Measurements from ENCODE around the gene KLHL30.

Gene KLHL30

DNA sequence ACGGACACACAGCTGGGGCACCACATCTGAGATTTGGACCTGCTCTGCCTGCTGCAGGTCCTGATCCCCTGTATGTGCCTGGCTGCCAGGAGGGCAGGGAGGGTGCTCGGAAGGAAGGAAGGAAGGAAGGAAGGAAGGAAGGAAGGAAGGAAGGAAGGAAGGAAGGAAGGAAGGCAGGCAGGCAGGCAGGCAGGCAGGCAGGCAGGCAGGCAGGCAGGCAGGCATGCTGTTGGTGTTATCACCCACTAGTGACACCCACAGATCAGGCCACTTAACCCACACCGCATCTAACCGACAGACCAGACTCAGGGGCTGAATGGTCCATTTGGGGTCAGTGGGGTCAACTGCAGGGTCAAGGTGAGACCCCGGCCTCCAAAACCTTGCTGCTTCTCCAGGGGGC lies 5.8 kb downstream of the KLHL30 start:
- Histone ChIP-seq H3K4me1 (ENCODE audit: control insufficient read depth, insufficient read depth, low read length, unreplicated experiment) (peaks cover 27% of the 10 kb centered on the region), H3K4me3 (ENCODE audit: low read depth, low read length) (no peak overlapping the region), H3K36me3 (ENCODE audit: insufficient read depth, low read length) (no peaks in the 10 kb centered on the region), H2AFZ (ENCODE audit: low read length, unreplicated experiment) (no peak overlapping the region), H3K79me2 (ENCODE audit: control insufficient read depth, insufficient read depth, low read length, unreplicated experiment) (no peaks in the 10 kb centered on the region), H3K27me3 (ENCODE audit: insufficient read depth, low read length) (no peaks in the 10 kb centered on the region), H3K27ac (ENCODE audit: low read depth, low read length) (no peak overlapping the region)

- peaks cover 27% of the 10 kb centered on the region for H3K4me1 ChIP-seq (ENCODE audit: control insufficient read depth, insufficient read depth, low read length, unreplicated experiment)
- no peak overlapping the region for H3K27ac ChIP-seq (ENCODE audit: low read depth, low read length)
- H3K36me3 ChIP-seq (ENCODE audit: insufficient read depth, low read length), result no peaks in the 10 kb centered on the region
- no peaks in the 10 kb centered on the region for H3K79me2 ChIP-seq (ENCODE audit: control insufficient read depth, insufficient read depth, low read length, unreplicated experiment)
- no peak overlapping the region for H2AFZ ChIP-seq (ENCODE audit: low read length, unreplicated experiment)
- no peaks in the 10 kb centered on the region for H3K27me3 ChIP-seq (ENCODE audit: insufficient read depth, low read length)
- no peak overlapping the region for H3K4me3 ChIP-seq (ENCODE audit: low read depth, low read length)
These were observed 6.6 kb downstream of the KLHL30 start for GRCh38 chr2:238145046-238145445.

DNA sequence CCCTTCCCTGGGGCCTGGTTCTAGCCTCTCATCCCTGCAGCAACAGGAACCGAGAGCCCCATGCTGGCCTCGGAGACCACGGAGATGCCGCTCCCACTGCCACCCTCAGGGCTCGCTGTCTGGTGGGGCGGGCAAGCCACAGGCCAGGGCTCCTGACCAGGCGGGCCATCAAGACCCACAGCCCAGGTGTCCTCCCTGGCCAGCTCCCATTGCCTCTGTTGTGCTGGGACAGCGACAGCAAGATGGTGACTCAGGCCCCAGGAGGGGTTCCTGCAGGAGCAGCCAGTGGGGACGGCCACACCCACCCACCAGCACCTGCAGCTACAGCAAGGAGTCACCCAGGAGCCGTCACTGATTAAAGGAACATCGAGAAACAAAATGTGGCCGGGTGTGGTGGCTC lies 7.4 kb downstream of the KLHL30 start:
- H3K27me3 ChIP-seq (ENCODE audit: insufficient read depth, low read length), result no peaks in the 10 kb centered on the region
- H3K4me1 ChIP-seq (ENCODE audit: control insufficient read depth, insufficient read depth, low read length, unreplicated experiment), result peaks cover 27% of the 10 kb centered on the region
- H3K4me3 ChIP-seq (ENCODE audit: low read depth, low read length), result no peak overlapping the region
- H3K36me3 ChIP-seq (ENCODE audit: insufficient read depth, low read length), result no peaks in the 10 kb centered on the region
- no peaks in the 10 kb centered on the region for H3K79me2 ChIP-seq (ENCODE audit: control insufficient read depth, insufficient read depth, low read length, unreplicated experiment)
- H2AFZ ChIP-seq (ENCODE audit: low read length, unreplicated experiment), result no peak overlapping the region
- no peak overlapping the region for H3K27ac ChIP-seq (ENCODE audit: low read depth, low read length)

- peaks cover 22% of the 10 kb centered on the region for H3K4me1 ChIP-seq (ENCODE audit: control insufficient read depth, insufficient read depth, low read length, unreplicated experiment)
- no peaks in the 10 kb centered on the region for H3K79me2 ChIP-seq (ENCODE audit: control insufficient read depth, insufficient read depth, low read length, unreplicated experiment)
- H2AFZ ChIP-seq (ENCODE audit: low read length, unreplicated experiment), result no peak overlapping the region
- no peaks in the 10 kb centered on the region for H3K27me3 ChIP-seq (ENCODE audit: insufficient read depth, low read length)
- no peak overlapping the region for H3K4me3 ChIP-seq (ENCODE audit: low read depth, low read length)
- H3K36me3 ChIP-seq (ENCODE audit: insufficient read depth, low read length), result no peaks in the 10 kb centered on the region
- H3K27ac ChIP-seq (ENCODE audit: low read depth, low read length), result no peak overlapping the region
These were observed 8.5 kb downstream of the KLHL30 start for GRCh38 chr2:238146884-238147544.

- Histone ChIP-seq H3K4me1 (ENCODE audit: control insufficient read depth, insufficient read depth, low read length, unreplicated experiment) (peaks cover 3% of the 10 kb centered on the region), H3K36me3 (ENCODE audit: insufficient read depth, low read length) (no peaks in the 10 kb centered on the region), H3K4me3 (ENCODE audit: low read depth, low read length) (no peak overlapping the region), H3K27ac (ENCODE audit: low read depth, low read length) (no peak overlapping the region), H3K27me3 (ENCODE audit: insufficient read depth, low read length) (no peaks in the 10 kb centered on the region), H3K79me2 (ENCODE audit: control insufficient read depth, insufficient read depth, low read length, unreplicated experiment) (no peaks in the 10 kb centered on the region), H2AFZ (ENCODE audit: low read length, unreplicated experiment) (no peak overlapping the region)
These were observed 10.5 kb downstream of the KLHL30 start for GRCh38 chr2:238148981-238149380.

DNA sequence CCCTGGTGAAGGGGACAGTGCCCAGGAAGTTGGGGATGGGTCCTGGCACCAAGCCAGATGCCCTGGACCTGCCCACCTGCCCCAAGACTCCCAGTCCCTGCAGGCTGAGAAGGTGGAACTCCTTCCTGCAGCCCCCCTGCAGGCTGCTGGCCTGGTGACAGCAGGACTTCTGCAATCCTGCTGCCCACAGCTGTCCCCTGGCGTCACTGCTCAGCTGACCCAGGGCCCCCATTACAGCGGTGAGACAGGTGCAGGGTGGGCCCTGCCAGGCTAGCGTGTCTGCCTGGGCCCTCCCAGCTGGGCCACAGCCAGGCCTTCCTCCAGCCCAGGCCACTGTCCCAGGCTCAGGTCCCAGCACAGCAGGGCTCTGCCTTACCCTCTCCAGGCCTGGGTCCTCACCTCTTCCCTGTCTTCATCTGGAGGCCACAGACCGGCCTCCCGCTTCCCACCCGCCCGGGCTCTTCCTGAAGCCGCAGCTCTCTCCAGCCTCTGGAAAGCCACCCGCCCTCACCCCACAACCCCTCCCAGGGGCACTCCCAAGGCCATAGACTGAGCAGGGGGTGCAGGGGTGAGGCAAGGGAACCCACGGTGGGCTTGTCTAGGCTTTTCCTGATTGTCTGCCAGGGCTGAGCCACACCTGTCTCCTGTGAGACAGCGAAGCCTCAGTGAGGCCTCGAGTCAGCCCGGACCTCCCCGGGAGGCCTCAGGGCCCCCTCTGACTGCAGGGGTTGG lies 11.5 kb downstream of the KLHL30 start:
- Histone ChIP-seq H3K27ac (ENCODE audit: low read depth, low read length) (no peak overlapping the region), H3K36me3 (ENCODE audit: insufficient read depth, low read length) (no peaks in the 10 kb centered on the region), H3K27me3 (ENCODE audit: insufficient read depth, low read length) (no peaks in the 10 kb centered on the region), H3K4me1 (ENCODE audit: control insufficient read depth, insufficient read depth, low read length, unreplicated experiment) (no peaks in the 10 kb centered on the region), H3K4me3 (ENCODE audit: low read depth, low read length) (no peak overlapping the region), H3K79me2 (ENCODE audit: control insufficient read depth, insufficient read depth, low read length, unreplicated experiment) (no peaks in the 10 kb centered on the region), H2AFZ (ENCODE audit: low read length, unreplicated experiment) (no peak overlapping the region)

DNA sequence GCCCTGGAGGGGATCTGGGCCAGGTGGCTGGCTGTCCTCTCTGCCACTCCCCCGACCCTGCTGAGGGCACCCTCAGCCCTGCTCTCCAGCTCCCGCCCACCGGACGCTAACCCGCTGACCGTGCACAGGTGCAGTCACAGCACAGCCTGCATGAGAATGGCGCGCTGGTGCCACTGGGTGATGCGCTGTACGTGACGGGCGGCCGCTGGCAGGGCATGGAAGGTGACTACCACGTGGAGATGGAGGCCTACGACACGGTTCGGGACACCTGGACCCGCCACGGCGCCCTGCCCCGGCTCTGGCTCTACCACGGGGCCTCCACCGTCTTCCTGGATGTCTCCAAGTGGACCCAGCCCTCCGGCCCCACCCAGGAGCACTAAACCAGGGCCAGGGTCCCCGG lies 12.2 kb downstream of the KLHL30 start:
- Histone ChIP-seq H2AFZ (ENCODE audit: low read length, unreplicated experiment) (no peak overlapping the region), H3K27ac (ENCODE audit: low read depth, low read length) (no peak overlapping the region), H3K79me2 (ENCODE audit: control insufficient read depth, insufficient read depth, low read length, unreplicated experiment) (no peaks in the 10 kb centered on the region), H3K4me1 (ENCODE audit: control insufficient read depth, insufficient read depth, low read length, unreplicated experiment) (no peaks in the 10 kb centered on the region), H3K36me3 (ENCODE audit: insufficient read depth, low read length) (no peaks in the 10 kb centered on the region), H3K4me3 (ENCODE audit: low read depth, low read length) (no peak overlapping the region), H3K27me3 (ENCODE audit: insufficient read depth, low read length) (no peaks in the 10 kb centered on the region)

GRCh38 chr2:238151205-238151604 lies 12.7 kb downstream of the KLHL30 start:
- H3K27me3 ChIP-seq (ENCODE audit: insufficient read depth, low read length), result no peaks in the 10 kb centered on the region
- H3K27ac ChIP-seq (ENCODE audit: low read depth, low read length), result no peak overlapping the region
- no peak overlapping the region for H3K4me3 ChIP-seq (ENCODE audit: low read depth, low read length)
- no peaks in the 10 kb centered on the region for H3K79me2 ChIP-seq (ENCODE audit: control insufficient read depth, insufficient read depth, low read length, unreplicated experiment)
- no peak overlapping the region for H2AFZ ChIP-seq (ENCODE audit: low read length, unreplicated experiment)
- no peaks in the 10 kb centered on the region for H3K4me1 ChIP-seq (ENCODE audit: control insufficient read depth, insufficient read depth, low read length, unreplicated experiment)
- H3K36me3 ChIP-seq (ENCODE audit: insufficient read depth, low read length), result no peaks in the 10 kb centered on the region

- no peak overlapping the region for H3K4me3 ChIP-seq (ENCODE audit: low read depth, low read length)
- H3K4me1 ChIP-seq (ENCODE audit: control insufficient read depth, insufficient read depth, low read length, unreplicated experiment), result no peaks in the 10 kb centered on the region
- H3K79me2 ChIP-seq (ENCODE audit: control insufficient read depth, insufficient read depth, low read length, unreplicated experiment), result no peaks in the 10 kb centered on the region
- H3K27ac ChIP-seq (ENCODE audit: low read depth, low read length), result no peak overlapping the region
- no peak overlapping the region for H2AFZ ChIP-seq (ENCODE audit: low read length, unreplicated experiment)
- no peaks in the 10 kb centered on the region for H3K27me3 ChIP-seq (ENCODE audit: insufficient read depth, low read length)
- H3K36me3 ChIP-seq (ENCODE audit: insufficient read depth, low read length), result no peaks in the 10 kb centered on the region
These were observed 13.3 kb downstream of the KLHL30 start for GRCh38 chr2:238151628-238152235.

DNA sequence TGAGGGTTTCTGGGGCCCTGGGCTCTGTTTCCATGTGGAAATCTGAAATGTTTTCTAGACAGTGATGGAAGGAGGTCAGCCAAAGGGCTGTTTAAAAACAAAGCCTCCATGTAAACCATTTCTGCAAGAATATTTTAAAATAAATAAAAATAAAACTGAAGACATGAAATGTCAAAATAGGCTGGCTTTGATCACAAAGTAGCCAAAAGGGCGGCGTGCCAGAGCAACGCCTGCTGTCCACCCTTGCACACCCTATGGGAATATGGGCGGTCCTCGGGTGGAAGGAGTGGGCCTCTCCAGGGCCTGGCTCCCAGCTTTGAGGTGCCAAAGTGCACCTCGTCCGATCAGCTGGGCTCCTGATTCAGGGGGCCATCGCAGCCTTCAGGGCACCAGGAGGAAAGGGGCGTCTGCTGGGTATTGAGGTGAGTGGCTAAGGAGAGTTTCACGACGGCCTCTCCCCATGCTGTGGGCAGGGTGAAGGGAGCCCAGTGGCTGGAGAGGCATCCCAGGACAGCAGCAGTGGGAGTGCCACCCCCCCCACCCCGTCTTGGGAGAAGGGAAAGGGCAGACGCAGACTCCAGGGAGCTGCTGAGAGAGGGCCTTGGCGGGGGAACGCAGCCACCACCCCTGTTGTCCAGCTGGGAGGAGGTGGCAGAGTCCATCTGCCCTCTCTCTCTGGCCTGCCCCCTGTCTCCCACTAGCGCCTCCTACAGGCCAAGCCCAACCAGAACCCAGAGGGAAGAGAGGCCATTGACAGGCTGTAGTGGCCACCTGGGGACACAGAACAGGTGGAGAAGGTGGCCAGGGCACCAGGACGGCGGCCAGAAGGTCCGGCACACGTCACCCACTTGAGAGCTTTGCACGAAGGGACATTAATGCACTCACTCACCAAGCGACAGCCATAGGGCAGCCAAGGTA lies 14.6 kb downstream of the KLHL30 start:
- H3K36me3 ChIP-seq (ENCODE audit: insufficient read depth, low read length), result no peaks in the 10 kb centered on the region

More for the DNA sequence above, 14.6 kb downstream of the KLHL30 start:
- Histone ChIP-seq H3K27ac (ENCODE audit: low read depth, low read length) (no peak overlapping the region), H2AFZ (ENCODE audit: low read length, unreplicated experiment) (no peak overlapping the region), H3K27me3 (ENCODE audit: insufficient read depth, low read length) (no peaks in the 10 kb centered on the region), H3K4me3 (ENCODE audit: low read depth, low read length) (no peak overlapping the region), H3K4me1 (ENCODE audit: control insufficient read depth, insufficient read depth, low read length, unreplicated experiment) (no peaks in the 10 kb centered on the region), H3K79me2 (ENCODE audit: control insufficient read depth, insufficient read depth, low read length, unreplicated experiment) (no peaks in the 10 kb centered on the region)
